ENCODE data around the gene CA14.
"Not testable (repeated sequence)": the region's sequence is repeated elsewhere in the genome, so short reads cannot be mapped to it uniquely, and the experiment has no call there.

Gene CA14

DNA sequence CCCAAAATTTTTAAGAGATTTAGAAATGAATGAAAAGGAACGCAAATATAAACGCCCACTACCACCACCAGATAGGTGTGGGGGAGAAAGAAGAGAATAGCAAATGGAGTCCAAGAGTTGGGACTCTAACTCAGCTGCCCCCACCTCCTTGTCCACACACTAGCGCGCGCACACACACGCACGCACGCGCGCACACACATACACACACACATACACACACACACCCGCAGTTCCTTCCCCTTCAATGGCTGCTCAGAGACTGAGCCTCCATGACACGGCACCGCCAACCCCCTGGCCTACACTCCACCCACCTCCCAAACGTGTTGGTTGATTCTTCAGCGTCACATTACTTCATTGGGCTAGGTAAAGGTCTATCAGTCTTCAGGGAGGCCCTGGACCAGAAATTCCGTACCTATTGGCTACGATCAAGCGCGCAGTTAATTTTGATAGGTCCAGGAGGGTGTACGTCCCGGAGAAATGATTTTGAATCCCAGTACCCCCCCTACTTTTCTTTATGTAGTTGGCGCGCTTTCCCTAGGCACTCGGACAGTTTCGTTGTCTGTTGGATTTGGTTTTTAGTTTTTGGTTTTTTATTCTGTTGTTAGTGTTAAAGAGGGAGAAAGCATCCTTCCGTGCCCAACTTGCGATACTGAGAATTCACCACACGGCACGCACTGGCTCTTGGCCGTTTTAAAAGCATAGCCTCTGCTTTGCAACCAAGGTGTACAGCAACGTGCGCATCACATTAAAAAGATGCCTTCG, 21.5 kb upstream of the CA14 start, which contains the start of gene ANP32E:
ANP32E (minus strand) TSS at position 261 of the 762 bp plus-strand sequence. CDS start 326 bp downstream, outside the sequence.
- DNase-seq (ENCODE audit: low read depth, low spot score), result peak; percentile 83

GRCh38 chr1:150236614-150237100, 20.9 kb upstream of the CA14 start:
- DNase-seq (ENCODE audit: low read depth, low spot score), result no peak

- DNase-seq (ENCODE audit: low read depth, low spot score), result not testable (repeated sequence)
Observed at GRCh38 chr1:150237176-150237575, 20.4 kb upstream of the CA14 start.

DNA sequence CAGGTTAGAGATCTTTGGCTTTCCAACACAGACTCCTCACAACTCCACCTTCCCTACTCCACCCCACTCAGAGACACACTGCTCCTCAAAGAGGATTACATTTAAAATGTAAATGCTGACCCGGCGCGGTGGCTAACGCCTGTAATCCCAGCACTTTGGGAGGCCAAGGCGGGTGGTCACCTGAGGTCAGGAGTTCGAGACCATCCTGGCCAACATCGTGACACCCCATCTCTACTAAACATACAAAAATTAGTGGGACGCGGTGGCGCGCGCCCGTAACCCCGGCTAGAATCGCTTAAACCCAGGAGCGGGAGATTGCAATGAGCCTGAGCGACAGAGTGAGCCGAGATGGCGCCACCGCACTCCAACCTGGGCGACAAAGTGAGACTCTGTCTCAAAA, 19.8 kb upstream of the CA14 start:
- DNase-seq (ENCODE audit: low read depth, low spot score), result no peak

GRCh38 chr1:150243003-150243402, 14.6 kb upstream of the CA14 start:
- no peak for DNase-seq (ENCODE audit: low read depth, low spot score)

DNA sequence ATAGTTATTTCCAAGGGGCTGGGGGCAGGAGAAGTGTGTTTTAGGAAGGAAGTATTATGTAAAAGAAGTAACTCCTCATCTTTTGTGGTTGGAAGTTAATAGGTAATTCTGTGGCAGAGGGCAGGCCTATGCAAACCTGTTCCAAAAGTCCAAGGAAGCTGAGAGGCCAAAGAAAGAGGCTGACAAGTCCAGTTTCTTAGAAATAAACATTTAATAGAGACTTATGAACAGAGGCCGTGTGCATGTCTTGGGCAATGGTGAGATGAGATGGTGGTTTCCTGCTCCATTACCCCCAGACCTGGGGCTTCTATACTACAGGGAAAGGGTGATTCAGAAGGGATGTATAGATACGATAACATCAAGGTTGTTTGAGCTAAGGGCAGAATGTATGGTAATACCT, 7.6 kb upstream of the CA14 start:
- DNase-seq (ENCODE audit: low read depth, low spot score), result no peak

DNA sequence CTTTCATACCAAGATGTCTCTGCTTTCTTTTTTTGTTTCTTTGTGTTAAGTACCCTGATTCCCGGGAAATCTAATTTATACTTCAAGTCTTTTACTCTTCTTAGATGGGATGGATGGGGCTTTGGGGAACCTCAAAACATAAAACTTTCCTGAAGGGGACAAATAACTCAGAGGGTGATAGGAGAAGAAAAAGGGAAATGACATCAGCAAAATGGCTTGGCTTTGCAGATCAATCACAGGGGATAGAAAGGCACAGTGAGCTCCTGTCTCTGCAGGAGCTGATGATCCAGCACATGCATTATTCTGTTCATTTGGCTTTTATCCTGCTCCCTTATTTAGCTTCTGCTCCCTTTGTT, 1.4 kb upstream of the CA14 start:
- no peak for DNase-seq (ENCODE audit: low read depth, low spot score)

- no peak for DNase-seq (ENCODE audit: low read depth, low spot score)
Observed at GRCh38 chr1:150256554-150257341, 826 bp upstream of the CA14 start.

DNA sequence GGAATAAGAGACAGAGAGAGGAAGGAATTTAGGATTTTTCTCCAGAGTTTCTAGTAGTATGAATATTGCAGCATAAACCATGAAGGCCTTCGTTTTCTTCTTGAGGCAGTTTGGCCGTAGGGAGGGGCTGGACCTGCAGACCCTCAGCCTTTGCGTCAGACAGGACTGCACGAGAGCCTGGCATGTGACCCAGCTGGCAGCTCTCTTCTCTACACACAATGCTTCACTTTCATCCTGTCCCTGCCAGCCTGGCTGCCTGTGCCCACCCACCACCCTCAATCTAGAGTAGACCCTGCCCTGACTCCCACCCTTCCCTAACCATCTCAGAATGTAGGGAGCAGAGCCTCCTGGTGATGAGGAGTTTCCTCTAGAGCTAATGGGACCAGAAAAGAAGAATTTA, 1.6 kb downstream of the CA14 start:
- DNase-seq (ENCODE audit: low read depth, low spot score), result no peak

DNA sequence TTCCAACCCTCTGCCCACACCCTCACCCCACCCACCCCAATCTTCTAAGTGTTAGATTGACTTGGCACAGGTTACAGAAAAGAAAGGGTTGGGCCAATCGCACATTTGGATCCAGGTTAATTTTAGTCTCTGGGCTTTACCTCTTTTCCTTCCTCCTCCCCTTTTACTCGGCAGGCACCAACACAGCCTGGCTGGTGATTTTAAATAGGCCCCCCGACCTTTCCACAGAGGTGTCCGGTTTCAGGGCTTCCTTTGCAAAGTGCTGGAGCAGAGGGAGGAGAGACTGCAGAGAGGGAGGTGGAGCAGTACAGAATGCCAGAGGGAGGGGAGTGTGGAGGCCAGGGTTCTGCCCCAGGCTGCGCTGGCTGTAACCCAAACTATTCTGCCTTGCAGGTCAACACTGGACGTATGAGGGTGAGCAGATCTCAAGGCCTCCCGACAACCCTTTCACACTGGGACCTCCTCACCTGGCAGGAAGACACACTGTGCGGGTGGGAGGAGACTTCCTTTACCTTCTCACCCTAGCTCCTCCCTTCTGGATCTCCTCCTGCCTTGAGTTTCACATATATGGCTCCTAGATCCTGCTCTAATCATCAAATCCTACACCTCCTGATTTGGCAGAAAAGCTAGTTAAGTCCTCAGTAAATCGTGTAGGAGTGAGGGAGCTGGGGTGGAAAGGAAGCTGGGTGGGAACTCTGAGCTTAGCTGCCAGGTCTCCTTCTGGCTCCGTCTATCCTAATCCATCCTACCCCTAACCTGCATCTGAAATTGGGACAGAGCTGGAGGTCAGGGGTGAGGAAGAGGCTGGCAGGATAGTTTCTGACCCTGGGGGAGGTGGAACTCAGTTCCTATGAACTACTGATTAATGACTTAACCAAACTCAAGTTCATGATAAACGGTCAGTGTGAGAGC, 2.4 kb downstream of the CA14 start:
- DNase-seq (ENCODE audit: low read depth, low spot score), result no peak

DNA sequence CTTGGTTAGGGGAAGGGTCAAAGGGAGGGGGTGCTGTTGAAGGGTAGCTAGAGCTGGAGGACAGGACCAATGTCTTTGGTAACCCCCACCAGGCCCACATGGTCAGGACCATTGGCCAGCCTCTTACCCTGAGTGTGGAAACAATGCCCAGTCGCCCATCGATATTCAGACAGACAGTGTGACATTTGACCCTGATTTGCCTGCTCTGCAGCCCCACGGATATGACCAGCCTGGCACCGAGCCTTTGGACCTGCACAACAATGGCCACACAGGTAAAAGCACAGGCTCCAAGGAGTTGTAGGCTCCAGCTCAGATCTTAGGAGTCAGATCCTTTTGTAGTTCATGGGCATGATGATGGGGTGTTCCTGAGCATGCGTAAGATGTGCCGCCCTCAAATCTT, 3.8 kb downstream of the CA14 start:
- DNase-seq (ENCODE audit: low read depth, low spot score), result no peak

- DNase-seq (ENCODE audit: low read depth, low spot score), result no peak
Observed at GRCh38 chr1:150262388-150263320, 5.1 kb downstream of the CA14 start.

DNA sequence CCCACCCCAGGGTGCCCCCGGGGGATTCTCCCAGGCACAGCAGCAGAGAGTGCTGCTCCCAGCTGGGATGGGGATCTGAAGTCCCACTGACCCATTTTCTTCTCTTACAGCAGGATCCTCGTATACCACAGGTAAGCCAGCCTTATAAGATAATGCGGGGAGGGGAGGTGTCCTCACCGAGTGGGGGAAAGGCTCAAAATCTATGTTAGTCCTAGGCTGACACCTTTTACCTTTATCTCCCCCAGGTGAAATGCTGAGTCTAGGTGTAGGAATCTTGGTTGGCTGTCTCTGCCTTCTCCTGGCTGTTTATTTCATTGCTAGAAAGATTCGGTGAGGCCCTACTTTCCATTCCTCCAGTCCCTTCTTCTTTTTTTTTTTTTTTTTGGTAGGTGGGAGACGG, 6.0 kb downstream of the CA14 start:
- DNase-seq (ENCODE audit: low read depth, low spot score), result no peak

GRCh38 chr1:150267896-150268295, 10.3 kb downstream of the CA14 start:
- DNase-seq (ENCODE audit: low read depth, low spot score), result no peak

- no peak for DNase-seq (ENCODE audit: low read depth, low spot score)
Observed at GRCh38 chr1:150268340-150268704, 10.7 kb downstream of the CA14 start.

GRCh38 chr1:150268705-150269403, 11.3 kb downstream of the CA14 start, which contains the start of gene APH1A:
Gene APH1A (minus strand): TSS chr1:150269016. CDS start chr1:150268810, 206 bp downstream.
- DNase-seq (ENCODE audit: low read depth, low spot score), result peak; percentile 87

- DNase-seq (ENCODE audit: low read depth, low spot score), result no peak
Observed at GRCh38 chr1:150269451-150269850, 11.9 kb downstream of the CA14 start.

- no peak for DNase-seq (ENCODE audit: low read depth, low spot score)
Observed at GRCh38 chr1:150271291-150271959, 13.9 kb downstream of the CA14 start.

GRCh38 chr1:150273311-150273710, 15.7 kb downstream of the CA14 start:
- DNase-seq (ENCODE audit: low read depth, low spot score), result no peak

Measured in activated naive CD8-positive, alpha-beta T cell treated with anti-CD3 and anti-CD28 coated beads, Interleukin-2, amount 50 U/mL, for 16 hours (primary cell).